ENCODE measurements around the gene ITPRID1.

ITPRID1 gene

GRCh38 chr7:31633894-31634494, 120.1 kb downstream of the ITPRID1 start:
- DNase-seq (ENCODE audit: low read depth), result no peak

- DNase-seq (ENCODE audit: low read depth), result no peak
Observed at GRCh38 chr7:31640381-31640780, 126.5 kb downstream of the ITPRID1 start.

- no peak for DNase-seq (ENCODE audit: low read depth)
Observed at GRCh38 chr7:31642681-31643115, 128.8 kb downstream of the ITPRID1 start.

- DNase-seq (ENCODE audit: low read depth), result no peak
Observed at GRCh38 chr7:31646942-31647341, 133.1 kb downstream of the ITPRID1 start.

GRCh38 chr7:31647511-31647910, 133.6 kb downstream of the ITPRID1 start:
- DNase-seq (ENCODE audit: low read depth), result no peak

- DNase-seq (ENCODE audit: low read depth), result no peak
Observed at GRCh38 chr7:31648288-31648687, 134.4 kb downstream of the ITPRID1 start.

- no peak for DNase-seq (ENCODE audit: low read depth)
Observed at GRCh38 chr7:31648880-31649279, 135.0 kb downstream of the ITPRID1 start.

GRCh38 chr7:31651234-31652062, 137.6 kb downstream of the ITPRID1 start:
- DNase-seq (ENCODE audit: low read depth), result no peak

- DNase-seq (ENCODE audit: low read depth), result no peak
Observed at GRCh38 chr7:31652063-31652326, 138.1 kb downstream of the ITPRID1 start.

GRCh38 chr7:31663072-31663471, 149.2 kb downstream of the ITPRID1 start:
- DNase-seq (ENCODE audit: low read depth), result no peak

GRCh38 chr7:31664890-31665289, 151.0 kb downstream of the ITPRID1 start:
- no peak for DNase-seq (ENCODE audit: low read depth)

- no peak for DNase-seq (ENCODE audit: low read depth)
Observed at GRCh38 chr7:31665546-31665945, 151.7 kb downstream of the ITPRID1 start.

- no peak for DNase-seq (ENCODE audit: low read depth)
Observed at GRCh38 chr7:31669461-31669860, 155.6 kb downstream of the ITPRID1 start.

- no peak for DNase-seq (ENCODE audit: low read depth)
Observed at GRCh38 chr7:31679574-31680305, 165.8 kb downstream of the ITPRID1 start.

- DNase-seq (ENCODE audit: low read depth), result no peak
Observed at GRCh38 chr7:31683445-31684225, 169.7 kb downstream of the ITPRID1 start.

GRCh38 chr7:31687024-31687748, 173.3 kb downstream of the ITPRID1 start, which contains the start of gene PPP1R17:
Gene PPP1R17, plus strand, starts transcription at chr7:31687215. Its CDS starts 5,227 bp downstream, at chr7:31692442.
- no peak for DNase-seq (ENCODE audit: low read depth)

- DNase-seq (ENCODE audit: low read depth), result no peak
Observed at GRCh38 chr7:31688372-31688771, 174.5 kb downstream of the ITPRID1 start.

GRCh38 chr7:31688996-31689395, 175.1 kb downstream of the ITPRID1 start:
- no peak for DNase-seq (ENCODE audit: low read depth)

- DNase-seq (ENCODE audit: low read depth), result no peak
Observed at GRCh38 chr7:31690935-31691334, 177.0 kb downstream of the ITPRID1 start.

GRCh38 chr7:31692451-31692850, 178.6 kb downstream of the ITPRID1 start:
- DNase-seq (ENCODE audit: low read depth), result no peak

GRCh38 chr7:31692871-31693270, 179.0 kb downstream of the ITPRID1 start:
- no peak for DNase-seq (ENCODE audit: low read depth)
